SK-N-MC (cell line): ENCODE data around the gene SLC38A6.

Experiments
- EZH2 ChIP-seq: fragments of 200-600 bp; sonication (generic); IDR thresholded peaks from one replicate; pipeline ENCODE4 v1.6.1; 2017; ENCODE audit warnings: antibody characterized with exemption
- POLR2AphosphoS5 ChIP-seq: IDR thresholded peaks from 2 replicates; pipeline ENCODE4 v1.6.1; 2012; ENCODE audit warnings: mild to moderate bottlenecking, low read depth, low read length, borderline replicate concordance

GRCh38 chr14:61076556-61076955 is 95.5 kb downstream of the SLC38A6 start:
- TF ChIP-seq EZH2 (no peak), POLR2AphosphoS5 (no peak)
